HG03280 (cell line): ENCODE measurements around the gene VRK3.
"Not testable (repeated sequence)": the region's sequence is repeated elsewhere in the genome, so short reads cannot be mapped to it uniquely, and the experiment has no call there.

ENCODE experiments used
- ATAC-seq: cut with Tn5 transposase; IDR thresholded peaks from one replicate; pipeline ENCODE4 v1.9.1; 2021; ENCODE audit warnings: mild to moderate bottlenecking, moderate library complexity; ENCODE audit not compliant: unreplicated experiment

The VRK3 gene

DNA sequence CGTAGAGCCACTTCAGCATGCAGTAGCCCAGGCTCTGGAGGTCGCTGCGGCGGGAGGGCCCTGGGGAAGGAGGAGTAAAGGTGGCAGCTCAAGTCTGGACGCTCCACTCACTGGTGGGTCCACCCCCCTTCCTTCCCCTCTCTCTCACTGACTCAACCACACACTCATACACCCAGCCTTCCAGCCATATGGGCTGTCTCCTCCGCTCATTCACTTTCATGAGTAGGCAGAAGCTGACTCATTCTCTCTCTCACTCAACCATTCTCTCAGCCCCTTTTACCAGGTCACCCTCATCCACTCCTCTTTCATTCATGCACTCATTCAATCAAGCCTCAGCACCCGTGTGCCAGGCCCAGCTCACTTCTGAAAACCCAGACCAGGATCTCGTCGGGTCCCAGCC lies 36.7 kb downstream of the VRK3 start:
- ATAC-seq: no peak

DNA sequence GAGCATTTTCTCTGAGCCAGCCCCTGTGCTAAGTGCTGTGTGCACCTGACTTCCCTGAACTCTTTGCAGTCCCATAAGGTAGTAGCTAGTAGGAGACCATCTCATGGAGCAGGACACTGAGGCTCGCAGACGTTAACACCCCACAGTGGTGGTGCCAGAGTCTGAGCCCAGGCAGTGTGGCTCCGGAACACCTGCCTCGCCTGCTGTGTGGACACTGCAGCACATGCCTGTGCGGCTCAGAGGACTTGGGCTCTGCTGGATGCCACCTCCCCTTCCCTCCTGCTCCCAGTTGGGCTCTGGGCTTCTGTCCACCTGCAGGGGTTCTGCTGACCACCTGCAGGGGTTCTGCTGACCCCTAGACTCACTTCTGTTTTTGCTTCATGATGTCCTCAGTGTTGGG lies 37.2 kb downstream of the VRK3 start:
- no peak for ATAC-seq

DNA sequence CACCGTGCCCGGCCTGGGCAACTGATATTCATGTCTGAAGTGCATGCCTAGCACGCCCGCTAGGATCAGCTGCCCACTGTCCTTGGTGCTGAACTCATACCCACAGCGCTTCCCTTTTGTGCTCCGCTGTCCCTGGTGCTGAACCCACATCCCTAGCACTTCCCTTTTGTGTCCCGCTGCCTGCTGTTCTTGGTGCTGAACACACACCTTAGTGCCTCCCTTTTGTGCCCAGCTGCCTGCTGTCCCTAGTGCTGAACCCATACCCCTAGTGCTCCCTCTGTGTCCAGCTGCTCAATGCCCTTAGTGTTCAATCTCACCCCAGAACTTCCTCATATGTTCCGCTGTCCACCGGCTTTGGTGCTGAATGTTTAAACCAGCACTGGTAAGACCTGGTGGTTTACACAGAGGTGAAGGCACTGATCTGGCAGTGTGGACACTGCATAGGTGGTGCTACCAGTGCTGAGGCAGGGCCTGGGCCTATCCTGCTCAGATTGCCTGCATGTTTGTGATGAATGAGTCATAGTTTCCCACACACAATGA lies 37.9 kb downstream of the VRK3 start:
- ATAC-seq: no peak

DNA sequence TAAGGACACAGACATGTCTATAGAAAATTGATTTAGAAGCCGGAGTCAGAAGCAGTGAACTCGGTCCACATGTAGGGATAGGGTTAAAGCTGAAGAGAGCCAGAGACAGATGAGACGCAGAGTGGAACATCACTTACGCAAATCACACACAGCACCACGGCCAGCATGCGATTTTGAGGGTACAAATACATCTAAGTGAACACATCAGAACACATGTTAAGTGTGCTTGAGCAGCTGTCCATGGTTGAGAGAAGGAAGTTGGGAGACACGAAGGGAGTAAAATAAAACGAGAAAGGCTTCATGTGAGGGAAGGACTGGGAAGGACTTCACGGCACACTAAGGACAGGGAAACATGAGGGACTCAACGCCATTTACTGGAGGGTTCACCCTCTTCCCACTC lies 38.8 kb downstream of the VRK3 start:
- no peak for ATAC-seq

DNA sequence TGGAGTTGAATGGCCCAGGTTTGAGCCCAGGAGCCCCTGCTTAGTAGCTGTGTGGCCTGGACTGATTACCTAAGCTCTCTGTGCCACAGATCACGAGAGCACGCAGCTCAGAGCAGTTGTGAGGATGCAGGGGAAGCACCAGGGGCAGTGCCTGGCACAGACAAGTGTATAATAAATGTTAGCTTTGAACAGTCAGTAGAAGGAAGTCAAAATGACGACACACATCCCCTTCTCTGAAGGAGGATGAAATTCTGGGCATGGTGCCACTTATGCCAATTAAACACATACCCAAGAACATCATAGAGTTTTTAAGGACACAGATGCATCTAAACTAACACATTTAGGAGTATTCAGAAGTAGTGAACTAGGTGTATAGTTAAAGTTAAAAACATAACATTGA lies 39.3 kb downstream of the VRK3 start:
- ATAC-seq: no peak

DNA sequence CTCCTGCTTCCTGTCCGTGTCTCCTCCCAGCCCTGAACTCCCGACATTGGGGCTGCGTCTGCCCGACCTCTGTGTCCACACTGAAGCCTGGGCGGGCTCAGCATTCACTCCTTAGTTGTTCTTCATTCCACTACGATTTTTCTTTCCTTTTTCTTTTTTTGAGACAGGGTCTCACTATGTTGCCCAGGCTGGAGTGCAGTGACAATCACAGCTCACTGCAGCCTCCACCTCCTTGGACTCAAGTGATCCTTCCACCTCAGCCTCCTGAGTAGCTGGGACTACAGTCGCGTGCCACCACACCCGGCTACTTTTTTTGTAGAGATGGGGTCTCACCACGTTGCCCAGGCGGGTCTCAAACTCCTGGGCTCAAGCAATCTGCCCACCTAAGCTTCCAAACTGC lies 40.7 kb downstream of the VRK3 start:
- no peak for ATAC-seq

GRCh38 chr19:49983645-49984229 lies 41.4 kb downstream of the VRK3 start:
- ATAC-seq: no peak

DNA sequence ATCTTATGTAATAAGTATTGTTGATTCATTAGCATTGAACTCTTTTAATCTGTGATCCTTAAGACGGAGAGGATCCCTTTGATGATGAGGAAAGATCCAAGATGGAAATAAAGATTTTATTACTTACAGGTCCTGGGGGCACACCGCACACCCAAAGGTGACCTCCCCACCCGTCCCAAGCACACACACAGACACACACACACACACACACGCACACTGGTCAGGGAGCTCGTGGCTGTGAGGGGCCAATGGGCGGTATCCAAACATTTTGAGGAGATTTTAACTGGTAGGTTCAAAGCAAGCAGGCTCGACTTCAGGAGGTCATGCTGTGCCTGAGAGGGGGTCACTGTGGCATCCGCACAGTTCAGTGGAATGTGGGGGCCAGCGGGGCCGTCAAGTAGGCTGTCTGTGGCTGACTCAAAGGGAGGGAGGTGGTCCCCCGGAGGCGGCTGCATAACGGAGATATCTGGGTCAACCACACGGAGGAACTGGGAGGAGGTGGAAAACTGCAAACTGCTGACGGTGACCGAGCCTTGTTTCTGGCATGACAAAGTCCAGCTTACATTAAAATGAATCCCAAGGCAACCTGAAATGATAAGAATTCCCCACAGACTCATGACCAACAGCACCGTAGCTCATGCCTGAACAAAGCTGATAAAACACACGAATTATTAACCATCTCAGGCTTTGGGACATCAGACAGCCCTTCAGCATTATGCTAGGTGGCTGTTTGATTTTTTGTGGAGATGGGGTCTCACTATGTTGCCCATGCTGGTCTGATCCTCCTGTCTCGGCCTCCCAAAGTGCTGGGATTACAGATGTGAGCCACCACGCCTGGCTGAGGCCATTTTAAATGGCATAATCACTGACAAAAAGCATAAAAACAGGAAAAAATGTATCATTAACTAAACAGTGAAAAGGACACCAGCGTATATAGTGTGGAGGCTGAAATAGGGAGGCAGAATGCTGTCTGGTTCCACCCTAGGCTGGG lies 43.3 kb downstream of the VRK3 start:
- ATAC-seq: no peak

DNA sequence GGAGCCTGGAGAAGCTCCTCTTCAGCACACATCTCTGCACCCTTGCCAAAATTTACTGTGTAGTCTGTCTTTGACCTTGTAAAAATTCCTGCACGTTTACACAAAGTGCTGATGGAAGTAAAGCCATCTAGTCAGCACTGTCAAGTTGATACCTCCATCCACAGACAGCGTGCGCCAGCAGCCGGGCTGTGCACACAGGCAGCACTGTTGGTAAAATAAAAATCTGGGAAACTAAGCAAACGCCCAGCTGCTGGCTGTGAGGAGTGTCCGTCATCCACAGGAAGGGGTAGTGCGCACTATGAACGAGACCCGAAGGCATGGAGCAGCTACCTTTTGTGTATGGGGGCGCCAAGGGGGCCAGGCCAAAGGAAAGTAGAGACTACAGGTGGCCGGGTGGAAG lies 46.8 kb downstream of the VRK3 start:
- no peak for ATAC-seq

GRCh38 chr19:49977881-49978280 lies 47.3 kb downstream of the VRK3 start:
- no peak for ATAC-seq

- no peak for ATAC-seq
Measured at GRCh38 chr19:49977076-49977475, 48.1 kb downstream of the VRK3 start.

GRCh38 chr19:49976496-49976895 lies 48.7 kb downstream of the VRK3 start:
- no peak for ATAC-seq

DNA sequence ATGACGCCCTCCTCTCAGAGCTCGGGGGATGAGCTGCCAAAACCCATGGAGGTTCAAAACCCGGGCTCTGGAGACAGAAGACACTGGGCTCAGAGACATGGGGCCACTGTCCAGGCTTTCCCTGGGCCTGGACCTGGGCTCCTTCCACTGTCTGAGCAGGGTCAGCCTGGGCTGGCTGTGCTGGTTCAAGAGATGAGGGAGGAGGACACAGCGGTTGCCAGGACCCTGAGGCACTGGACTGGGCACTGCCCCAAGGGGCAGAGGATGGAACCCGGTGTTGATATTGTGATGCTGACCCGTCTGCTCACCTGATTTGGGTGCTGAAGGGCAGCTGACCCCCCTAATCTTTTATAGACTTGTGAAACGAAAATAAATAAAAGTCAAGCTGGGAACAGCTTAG lies 50.1 kb downstream of the VRK3 start:
- no peak for ATAC-seq

- ATAC-seq: no peak
Measured at GRCh38 chr19:49973987-49974386, 51.2 kb downstream of the VRK3 start.

DNA sequence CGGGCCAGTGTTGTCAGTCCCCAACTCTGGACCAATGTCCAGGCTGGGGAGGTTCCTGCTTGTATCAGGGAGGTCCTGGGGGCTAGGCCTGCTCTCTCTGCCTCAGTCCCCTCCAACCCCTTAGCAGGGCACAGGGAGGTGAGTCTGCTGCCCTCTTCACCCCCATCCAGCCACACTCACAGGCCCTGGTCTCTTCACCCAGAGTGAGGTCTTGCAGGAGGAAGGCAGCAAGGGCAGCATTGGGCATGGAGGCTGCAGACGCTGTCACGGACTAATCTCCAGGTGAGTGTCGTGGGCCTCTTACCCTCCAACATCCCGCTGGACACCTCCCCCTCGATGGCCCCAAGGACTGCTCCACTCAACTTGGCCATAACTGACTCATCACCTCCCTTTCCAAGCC lies 52.3 kb downstream of the VRK3 start:
- ATAC-seq: no peak

DNA sequence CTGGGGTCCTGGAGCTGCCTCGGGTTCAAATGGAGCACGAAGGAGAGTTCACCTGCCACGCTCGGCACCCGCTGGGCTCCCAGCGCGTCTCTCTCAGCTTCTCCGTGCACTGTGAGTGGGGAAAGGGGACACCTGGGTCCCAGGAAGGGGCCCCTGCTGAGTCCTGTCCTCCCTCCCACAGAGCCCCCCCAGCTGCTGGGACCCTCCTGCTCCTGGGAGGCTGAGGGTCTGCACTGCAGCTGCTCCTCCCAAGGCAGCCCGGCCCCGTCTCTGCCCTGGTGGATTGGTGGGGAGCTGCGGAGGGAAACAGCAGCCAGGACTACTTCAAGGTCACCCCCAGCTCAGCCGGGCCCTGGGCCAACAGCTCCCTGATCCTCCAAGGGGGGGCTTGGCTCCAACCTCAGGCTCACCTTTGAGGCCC lies 53.2 kb downstream of the VRK3 start:
- no peak for ATAC-seq

DNA sequence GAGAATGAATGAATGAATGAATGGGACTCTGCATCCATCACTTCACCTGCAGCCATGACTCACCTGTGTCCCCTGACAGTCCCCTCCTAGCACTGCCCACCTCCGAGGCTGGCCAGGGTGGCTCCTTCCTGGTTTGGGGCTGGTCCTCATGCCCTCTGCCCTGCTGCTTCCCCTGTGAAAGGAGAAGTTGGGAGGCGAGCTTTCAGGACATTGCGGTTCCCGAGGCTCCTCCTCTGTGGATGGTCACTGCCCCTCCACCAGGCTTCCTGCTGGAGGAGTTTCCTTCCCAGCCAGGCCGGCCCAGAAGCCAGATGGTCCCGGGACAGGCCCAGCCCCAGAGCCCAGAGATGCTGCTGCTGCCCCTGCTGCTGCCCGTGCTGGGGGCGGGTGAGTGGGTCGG lies 55.8 kb downstream of the VRK3 start:
- ATAC-seq: not testable (repeated sequence)

DNA sequence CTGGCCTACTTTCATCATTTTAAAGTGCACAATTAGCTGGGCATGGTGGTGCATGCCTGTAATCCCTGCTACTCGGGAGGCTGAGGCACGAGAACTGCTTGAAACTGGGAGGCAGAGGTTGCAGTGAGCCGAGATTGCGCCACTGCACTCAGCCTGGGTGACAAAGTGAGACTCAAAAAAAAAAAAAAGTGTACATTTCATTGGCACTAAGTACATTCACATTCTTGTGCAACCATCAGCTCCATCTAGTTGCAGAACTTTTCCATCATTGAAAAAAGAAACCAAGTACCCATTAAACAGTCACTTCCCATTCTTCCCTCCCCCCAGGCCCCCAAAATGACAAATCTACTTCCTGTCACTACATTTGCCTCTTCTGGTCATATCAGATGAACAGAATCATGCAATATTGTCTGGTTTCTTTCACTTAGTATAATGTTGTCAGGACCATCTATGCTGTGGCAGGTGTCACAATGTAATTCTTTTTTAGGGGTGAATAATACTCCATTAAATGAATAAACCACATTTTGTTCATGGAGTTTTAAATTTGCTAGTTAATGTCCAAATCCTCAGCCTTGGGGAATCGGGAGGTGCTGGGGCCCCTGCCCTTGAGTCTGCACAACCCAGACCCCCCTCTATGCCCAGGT lies 56.8 kb downstream of the VRK3 start:
- no peak for ATAC-seq

GRCh38 chr19:49960980-49961379 lies 64.2 kb downstream of the VRK3 start, which contains the start of gene SIGLEC11:
Gene SIGLEC11, minus strand, starts transcription at chr19:49961172. Its CDS starts 91 bp downstream, at chr19:49961081.
- not testable (repeated sequence) for ATAC-seq

DNA sequence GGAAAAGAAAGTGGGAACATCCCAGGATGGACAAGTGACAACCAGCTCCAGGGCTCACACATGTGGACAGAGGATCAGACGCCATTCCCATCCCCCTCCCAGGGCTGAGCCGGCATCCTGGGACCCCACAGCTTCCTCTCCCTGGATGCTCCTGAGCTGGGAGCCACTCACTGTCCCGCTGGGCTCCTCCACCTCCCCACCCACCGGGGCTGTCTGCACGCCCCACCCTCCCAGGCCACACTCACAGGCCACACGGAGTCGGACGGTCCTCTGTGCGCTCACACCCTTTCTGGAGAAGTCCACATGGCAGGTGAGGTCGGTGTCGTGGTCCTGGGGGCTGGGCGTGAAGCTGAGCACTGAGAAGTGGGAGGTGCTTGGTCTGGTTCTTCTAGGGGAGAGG lies 65.3 kb downstream of the VRK3 start:
- ATAC-seq: not testable (repeated sequence)

GRCh38 chr19:49958596-49958995 lies 66.6 kb downstream of the VRK3 start:
- not testable (repeated sequence) for ATAC-seq
